IPS-18c (cell line): ENCODE measurements around the gene SLFN12.
"Not testable (repeated sequence)": the region's sequence is repeated elsewhere in the genome, so short reads cannot be mapped to it uniquely, and the experiment has no call there.

ENCODE experiments used
- H3K4me3 ChIP-seq: 2 replicates; pipeline ENCODE4 v1.7.0; 2013; ENCODE audit warnings: low read depth, mild to moderate bottlenecking, low read length, moderate library complexity; ENCODE audit not compliant: insufficient read depth
- H3K9me3 ChIP-seq: one replicate; pipeline ENCODE4 v1.6.1; 2013; ENCODE audit warnings: mild to moderate bottlenecking, low read length, moderate library complexity; ENCODE audit not compliant: control insufficient read depth, insufficient read depth

SLFN12 gene

DNA sequence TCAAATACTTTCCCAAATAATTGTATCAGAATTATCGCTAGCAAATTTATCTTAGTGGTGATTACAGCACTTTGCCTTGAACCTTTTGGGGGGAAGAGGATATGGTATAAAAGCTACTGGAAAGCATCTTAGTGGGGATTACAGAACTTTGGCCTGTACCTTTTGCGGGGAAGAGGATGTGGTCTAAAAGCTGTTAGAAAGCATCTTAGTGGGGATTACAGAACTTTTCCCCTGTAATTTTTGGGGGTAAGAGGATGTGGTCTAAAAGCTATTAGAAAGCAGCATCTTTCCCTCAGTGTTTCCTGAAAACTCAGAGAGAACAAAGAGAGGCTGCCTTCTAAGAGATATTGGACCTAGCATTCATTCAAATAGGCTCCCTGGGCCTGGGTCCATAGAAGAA is 4.1 kb downstream of the SLFN12 start:
- Histone ChIP-seq H3K9me3 (no peaks in the 10 kb centered on the region), H3K4me3 (no peak overlapping the region)

DNA sequence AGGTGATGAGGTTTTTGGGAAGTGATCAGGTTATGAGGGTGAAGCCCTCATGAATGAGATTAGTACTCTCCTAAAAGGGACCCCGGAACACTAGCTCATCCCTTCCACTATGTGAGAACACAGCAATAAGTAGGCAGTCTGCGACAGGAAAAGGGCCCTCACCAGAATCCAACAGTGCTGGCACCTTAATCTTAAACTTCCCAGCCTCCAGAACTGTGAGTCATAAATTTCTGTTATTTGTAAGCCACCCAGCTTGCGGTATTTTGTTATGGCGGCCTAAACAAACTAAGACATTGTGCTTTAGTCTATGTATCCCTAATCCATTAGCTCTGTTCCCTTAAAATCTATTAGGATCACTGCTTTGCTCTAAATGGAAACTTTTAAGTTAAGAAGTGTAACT is 8.5 kb downstream of the SLFN12 start:
- Histone ChIP-seq H3K9me3 (no peaks in the 10 kb centered on the region), H3K4me3 (no peak overlapping the region)

DNA sequence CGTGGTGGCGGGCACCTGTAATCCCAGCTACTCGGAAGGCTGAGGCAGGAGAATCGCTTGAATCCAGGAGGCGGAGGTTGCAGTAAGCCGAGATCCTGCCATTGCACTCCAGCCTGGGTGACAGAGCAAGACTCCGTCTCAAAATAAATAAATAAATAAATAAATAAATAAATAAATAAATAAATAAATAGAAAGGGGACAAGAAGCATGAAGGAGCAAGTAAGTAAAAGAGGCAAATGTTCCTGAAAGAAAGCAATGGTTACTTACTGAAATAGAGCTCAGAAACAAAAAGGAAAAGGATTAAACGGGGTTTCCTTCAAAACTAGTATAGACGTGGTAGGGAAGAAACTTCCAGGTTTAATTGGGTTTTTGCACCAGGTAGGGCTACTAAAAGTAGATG is 11.2 kb downstream of the SLFN12 start:
- H3K9me3 ChIP-seq, H3K4me3 ChIP-seq: not testable (repeated sequence)

DNA sequence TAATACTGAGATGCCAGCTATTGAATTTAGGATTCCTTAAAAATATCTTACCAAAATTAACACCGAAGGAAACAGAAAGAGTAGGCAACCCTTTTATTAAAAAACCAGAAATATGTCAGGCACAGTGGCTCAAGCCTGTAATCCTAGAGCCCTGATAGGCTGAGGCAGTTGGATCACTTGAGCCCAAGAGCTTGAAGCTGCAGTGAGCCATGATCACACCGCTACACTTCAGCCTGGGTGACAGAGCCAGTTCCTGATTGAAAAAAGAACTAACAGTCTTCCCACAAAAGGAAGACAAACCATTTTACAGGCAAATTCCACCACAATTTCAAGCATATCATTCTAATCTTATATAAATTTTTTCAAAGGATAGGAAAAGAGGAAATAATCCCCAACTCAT is 15.6 kb downstream of the SLFN12 start:
- Histone ChIP-seq H3K4me3 (no peak overlapping the region), H3K9me3 (no peaks in the 10 kb centered on the region)

DNA sequence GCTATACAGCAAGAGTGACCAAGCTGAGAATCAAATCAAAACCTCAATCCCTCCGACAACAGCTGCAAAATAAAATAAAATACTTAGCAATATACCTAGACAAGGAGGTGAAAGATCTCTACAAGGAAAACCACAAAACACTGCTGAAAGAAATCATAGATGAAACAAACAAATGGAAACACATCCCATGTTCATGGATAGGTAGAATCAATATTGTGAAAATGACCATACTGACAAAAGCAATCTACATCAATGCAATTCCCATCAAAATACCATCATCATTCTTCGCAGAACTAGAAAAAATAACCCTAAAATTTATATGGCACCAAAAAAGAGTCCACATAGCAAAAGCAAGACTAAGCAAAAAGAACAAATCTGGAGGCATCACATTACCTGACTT is 17.6 kb downstream of the SLFN12 start:
- H3K4me3 ChIP-seq, H3K9me3 ChIP-seq: not testable (repeated sequence)

DNA sequence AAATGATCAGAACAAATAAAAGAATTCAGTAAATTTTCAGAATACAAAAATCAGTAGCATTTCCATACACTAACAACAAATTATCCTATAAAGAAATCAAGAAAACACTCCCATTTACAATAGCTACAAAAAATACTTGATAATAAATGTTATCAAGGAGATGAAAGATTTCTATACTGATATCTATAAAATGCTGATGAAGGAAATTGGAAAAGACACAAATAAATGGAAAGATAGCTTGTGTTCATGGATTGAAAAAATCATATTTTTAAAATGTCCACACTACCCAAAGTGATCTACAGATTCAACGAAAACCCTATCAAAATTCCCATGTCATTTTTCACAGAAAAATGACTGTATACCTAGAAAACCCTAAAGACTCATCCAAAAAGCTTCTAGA is 18.1 kb downstream of the SLFN12 start:
- Histone ChIP-seq H3K9me3 (no peaks in the 10 kb centered on the region), H3K4me3 (no peak overlapping the region)

DNA sequence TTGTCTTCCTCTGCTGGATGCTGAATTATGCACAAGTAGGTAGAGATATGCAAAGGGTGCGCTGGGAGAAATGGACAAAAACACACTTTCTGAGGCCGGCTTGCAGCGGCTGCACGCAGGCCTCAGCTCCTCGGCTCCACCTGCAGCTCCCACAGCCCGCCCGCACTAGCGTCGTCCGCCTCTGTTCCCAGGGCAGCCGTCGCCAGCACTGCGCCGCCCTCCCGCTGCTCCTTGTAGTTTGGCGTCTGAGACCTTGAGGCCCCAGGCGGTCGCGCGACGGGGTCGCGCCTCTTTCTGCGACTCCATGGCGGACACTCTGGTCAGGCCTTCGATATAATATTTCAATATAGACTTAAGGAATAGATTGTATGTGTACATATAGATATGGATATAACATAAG is 24.8 kb downstream of the SLFN12 start:
- Histone ChIP-seq H3K9me3 (no peaks in the 10 kb centered on the region), H3K4me3 (no peak overlapping the region)

DNA sequence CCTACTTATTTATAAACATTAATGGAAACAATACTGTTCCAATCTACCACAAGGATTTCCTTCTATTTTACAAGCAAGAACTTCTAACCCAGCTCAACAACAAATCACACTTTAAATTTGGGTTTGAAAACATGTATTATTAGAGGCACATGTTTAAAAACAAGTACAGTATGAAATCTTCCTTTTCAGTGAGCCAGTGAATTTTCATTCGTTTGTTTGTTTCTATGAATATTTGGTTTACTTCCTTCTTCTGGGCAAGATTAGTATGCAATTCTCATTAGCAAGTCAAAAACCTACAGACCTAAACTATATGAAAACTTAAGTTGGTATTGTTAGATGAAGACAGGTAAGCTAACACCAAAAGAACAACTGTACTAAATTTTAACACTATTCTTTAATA is 25.7 kb downstream of the SLFN12 start:
- H3K4me3 ChIP-seq = no peak overlapping the region
- no peaks in the 10 kb centered on the region for H3K9me3 ChIP-seq

DNA sequence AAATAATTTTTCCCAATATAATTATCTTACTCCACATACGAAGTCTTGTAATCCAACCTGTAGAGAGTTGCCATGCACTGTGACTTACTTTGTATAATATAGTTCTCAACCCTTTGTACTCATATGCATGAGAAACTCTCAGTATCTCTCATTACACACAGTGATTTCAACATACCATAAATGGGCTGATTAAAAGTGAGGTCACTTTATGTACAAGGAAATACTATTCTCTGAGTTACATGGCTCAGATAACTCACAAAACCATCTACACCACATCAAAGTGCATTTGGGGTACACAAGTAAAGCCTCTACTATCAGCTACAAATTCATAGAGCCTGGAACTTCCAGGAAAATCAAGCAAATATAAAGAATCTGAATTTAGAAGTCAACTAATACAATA is 27.9 kb downstream of the SLFN12 start:
- no peak overlapping the region for H3K4me3 ChIP-seq

DNA sequence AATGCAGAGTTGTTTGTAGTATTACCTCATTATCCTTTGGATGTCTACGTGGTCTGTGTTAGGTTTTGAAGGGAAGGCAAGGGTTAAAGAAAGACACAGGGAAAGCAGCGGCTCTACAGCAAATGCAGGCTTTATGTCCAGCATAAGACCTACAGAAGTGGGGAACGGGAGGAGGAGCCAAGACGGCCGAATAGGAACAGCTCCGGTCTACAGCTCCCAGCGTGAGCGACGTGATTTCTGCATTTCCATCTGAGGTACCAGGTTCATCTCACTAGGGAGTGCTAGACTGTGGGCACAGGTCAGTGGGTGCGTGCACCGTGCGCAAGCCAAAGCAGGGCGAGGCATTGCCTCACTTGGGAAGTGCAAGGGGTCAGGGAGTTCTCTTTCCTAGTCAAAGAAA is 38.5 kb downstream of the SLFN12 start:
- not testable (repeated sequence) for H3K9me3 ChIP-seq, H3K4me3 ChIP-seq

More for the DNA sequence above, 27.9 kb downstream of the SLFN12 start:
- H3K9me3 ChIP-seq = no peaks in the 10 kb centered on the region

DNA sequence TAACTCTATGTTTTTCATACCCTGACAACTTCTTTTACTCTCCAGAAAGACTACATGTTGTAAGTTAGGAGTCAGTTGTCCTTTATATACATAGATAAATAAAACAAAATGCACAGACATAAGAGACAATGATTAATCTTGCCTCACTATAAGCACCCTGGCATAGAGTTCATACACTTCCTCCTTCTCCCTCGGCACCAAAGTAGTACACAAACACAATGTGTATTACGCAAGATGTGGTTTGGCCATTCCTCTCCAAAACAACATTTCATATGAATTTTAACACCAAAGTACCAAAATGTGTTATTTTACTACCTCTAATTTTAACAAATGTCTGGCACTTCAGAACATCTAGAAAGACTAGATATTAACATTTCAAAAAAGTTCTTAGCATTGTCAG is 41.6 kb downstream of the SLFN12 start:
- no peaks in the 10 kb centered on the region for H3K9me3 ChIP-seq
- no peak overlapping the region for H3K4me3 ChIP-seq

DNA sequence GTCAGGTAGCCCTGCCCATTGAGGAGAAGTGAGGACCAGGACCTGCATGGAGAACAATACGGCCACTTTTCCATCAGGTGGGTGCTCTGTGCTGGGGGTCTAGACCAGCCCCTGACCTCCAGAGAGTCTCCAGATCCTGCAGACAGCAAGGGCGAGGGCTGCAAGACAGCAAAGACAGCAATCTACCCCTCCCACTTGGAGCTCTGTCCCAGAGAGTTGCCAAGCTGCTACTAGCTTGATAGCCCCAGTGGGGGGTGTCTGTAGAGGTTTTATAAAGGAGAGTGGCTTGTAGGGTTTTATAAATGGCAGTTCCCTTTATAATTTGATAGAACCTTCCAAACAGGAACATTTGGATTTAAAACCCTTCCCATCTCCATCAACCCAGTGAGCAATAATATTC is 42.1 kb downstream of the SLFN12 start:
- no peaks in the 10 kb centered on the region for H3K9me3 ChIP-seq
- H3K4me3 ChIP-seq = no peak overlapping the region

DNA sequence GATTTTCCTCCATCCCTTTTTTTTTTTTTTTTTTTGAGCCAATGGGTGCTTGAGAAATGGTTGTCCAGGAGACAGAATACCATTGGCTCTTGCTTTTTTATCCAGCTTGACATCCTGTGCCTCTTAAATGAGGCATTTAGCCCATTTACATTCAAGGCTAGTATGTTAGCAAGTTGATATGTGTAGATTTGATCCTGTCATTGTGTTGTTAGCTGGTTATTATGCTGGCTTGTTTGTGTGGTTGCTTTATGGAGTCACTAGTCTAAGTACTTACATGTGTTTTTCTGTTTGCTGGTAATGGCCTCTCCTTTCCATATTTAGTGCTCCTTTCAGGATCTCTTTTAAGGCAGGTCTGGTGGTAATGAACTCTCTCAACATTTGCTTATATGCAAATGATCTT is 44.8 kb downstream of the SLFN12 start:
- H3K9me3 ChIP-seq = no peaks in the 10 kb centered on the region

DNA sequence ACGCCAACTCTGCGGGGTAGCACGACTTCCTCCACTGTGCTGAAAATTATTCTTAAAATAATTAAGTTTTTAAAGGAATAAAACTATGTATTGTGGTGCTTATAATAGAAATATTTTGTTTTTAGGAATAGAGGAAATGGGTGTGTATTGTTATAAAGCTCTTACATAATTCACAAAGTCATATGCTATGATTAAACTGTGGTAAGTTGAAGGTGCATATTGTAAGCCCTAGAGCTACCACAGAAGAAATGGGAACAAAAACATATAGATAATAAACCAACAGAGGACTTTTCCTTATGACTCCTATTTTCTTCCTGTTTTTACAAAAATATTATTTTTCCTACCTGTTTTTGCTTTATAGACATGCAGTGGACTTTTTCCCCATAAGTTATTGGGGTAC is 54.6 kb downstream of the SLFN12 start:
- no peaks in the 10 kb centered on the region for H3K9me3 ChIP-seq
- H3K4me3 ChIP-seq = no peak overlapping the region

More for the DNA sequence above, 44.8 kb downstream of the SLFN12 start:
- no peak overlapping the region for H3K4me3 ChIP-seq

DNA sequence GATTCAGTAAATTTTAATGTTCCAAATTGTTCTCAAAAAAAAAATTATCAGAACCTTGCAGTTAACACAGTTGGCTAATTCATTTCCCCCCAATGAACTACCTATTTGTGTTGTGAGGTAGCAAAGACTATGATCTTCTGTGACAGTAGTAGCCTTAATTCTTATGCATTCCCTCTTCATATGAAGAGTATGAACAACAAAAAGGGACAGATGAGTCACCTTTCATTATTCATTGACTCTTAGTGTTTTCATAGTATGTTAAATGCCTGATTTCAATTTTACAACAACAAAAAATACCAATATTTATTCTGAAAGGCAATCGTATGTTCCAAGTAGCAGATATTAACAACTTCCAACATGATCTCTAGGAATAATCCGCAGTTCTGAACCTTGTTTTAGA is 55.2 kb downstream of the SLFN12 start:
- H3K4me3 ChIP-seq = no peak overlapping the region
- H3K9me3 ChIP-seq = no peaks in the 10 kb centered on the region

DNA sequence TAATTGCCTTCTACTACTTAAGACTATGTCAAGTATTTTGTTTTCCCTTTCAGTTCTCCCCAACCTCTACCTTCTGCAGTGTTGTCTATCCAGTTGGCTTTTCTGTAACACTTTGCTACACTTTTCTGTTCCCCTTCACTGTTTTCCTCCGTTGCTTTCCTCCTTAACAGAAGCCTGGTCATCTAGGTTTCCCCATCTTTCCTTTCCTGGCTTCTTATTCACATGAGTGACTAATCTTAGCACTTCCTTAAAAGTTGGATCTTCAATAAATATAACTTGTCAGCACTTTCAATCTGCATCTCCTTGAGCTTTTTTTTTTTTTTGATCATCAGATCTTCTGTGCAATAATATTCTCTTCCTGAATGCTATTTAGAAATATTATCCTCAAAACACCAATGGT is 56.1 kb downstream of the SLFN12 start:
- no peaks in the 10 kb centered on the region for H3K9me3 ChIP-seq
- H3K4me3 ChIP-seq = no peak overlapping the region

DNA sequence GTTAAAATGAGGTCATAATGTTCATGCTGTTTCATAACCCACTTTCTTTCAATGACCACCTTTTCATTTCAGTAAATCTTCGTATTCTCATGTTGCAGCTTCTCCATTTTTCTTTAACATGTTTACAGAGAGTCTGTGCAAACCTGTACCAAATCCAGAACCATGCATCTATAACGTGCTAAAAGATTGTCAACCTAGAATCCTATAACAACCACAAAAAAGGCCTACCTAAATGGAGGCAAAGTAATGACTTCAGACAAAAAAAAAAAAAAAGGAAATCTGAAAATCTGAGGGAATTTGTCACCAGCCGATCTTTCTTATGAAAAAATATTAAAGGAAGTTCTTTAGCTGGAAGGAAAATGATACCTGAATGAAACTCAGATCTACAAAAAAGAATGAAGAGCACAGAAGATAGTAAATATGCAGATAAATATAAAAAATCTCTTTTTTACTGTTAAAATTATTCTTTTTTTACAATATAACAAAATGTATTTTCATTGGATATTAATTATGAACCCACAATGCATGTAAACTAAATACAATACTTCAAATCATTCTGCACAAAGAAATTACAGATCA is 57.4 kb downstream of the SLFN12 start:
- Histone ChIP-seq H3K9me3 (no peaks in the 10 kb centered on the region), H3K4me3 (0 out of 2 replicates have a peak overlapping the region, but pooled peaks have one; percentile 58)

DNA sequence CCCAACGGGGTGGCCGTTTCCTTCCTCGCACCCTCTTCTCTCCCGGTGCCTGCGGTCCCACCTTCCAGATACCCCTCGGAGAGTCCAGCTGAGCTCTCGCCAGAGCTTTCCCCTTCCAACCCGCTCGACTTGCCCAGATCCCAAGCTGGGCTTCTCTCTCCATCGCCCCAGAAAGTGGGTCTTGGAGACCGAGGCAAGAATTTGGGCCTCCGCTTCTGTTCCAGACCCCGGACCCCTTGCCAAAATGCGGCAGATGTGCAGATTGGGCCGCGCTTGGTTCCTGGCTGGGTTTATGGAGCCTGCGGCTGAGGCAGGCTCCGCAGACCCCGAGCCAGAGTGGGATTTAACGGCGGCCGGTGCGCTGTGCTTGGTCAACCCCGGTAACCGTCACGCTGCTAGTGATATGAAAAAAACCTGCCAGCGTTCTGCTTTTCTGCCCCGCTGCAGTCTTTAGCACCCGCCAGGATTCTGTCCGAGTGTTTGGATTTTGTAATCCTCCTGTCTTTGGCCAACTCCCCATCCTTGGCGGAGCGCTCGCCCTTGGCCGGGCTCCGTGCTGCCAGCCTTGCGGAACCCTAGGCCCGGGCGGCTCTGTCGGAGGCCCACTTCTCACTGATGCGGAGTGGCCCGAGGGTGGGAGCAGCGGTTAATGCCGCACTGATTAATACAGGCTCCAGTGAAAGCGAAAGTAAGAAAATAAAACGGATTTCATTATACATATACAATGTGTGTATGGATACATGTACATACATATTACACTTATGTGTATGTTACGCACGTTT is 58.1 kb downstream of the SLFN12 start:
- Histone ChIP-seq H3K9me3 (no peaks in the 10 kb centered on the region), H3K4me3 (peak overlapping the region; percentile 58)

DNA sequence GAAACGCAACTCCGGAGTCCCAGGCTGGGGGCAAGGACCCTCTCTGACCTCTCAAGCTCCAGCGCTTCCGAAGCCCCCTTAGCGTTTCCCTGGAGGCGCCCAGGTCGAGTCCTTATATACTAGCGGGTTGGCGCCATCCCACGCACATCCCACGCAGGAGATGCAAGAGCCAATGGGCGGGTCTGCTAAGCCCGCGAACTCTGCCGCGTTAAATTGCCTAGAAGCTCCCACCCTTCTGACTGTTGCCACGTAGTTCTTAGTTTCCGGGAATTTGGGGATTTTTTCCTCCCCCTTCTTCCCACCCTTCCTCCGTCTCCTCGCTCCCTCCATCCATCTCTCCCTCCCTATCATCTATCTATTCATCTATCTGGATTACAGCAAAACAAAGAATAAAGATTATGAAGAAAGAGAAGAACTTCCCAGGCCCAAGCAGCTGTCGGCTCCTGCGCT is 58.7 kb downstream of the SLFN12 start, which contains the start of gene SLFN11:
SLFN11 (minus strand) TSS at position 88 of the 450 bp plus-strand sequence. CDS start 9,814 bp downstream, outside the sequence.
- H3K4me3 ChIP-seq = peak within 1 kb of the TSS; percentile 58

More for the DNA sequence above, 58.7 kb downstream of the SLFN12 start, which contains the start of gene SLFN11:
- no peaks in the 10 kb centered on the region for H3K9me3 ChIP-seq
